IPS-NIHi11 (cell line): ENCODE measurements around the gene NRCAM.
A peak's percentile ranks its signal among the peaks of the same experiment; 100 is the strongest.

ENCODE experiments used
- DNase-seq: peaks from one replicate; pipeline ENCODE4 v3.0.0; 2012; ENCODE audit warnings: mixed read lengths, low spot score

Gene NRCAM

DNA sequence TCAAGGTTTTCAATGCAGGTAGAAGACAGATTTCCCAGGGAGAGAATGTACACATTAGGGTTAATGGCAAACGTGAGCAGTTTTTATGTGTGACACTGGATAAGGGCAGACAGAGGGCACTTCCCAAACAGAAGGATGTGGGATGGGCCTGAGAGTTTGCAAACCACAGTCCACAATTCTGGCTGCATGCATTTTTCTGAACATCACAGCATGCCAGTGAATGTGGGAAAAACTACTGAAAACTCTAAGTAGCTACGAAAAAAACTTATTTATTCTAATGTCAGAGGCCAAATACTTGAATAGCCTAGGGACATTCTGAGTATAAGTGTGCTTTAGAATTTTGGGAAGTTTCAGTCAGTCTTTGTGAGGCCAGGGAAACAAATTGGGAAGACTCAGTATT is 145.9 kb downstream of the NRCAM start:
- no peak for DNase-seq

DNA sequence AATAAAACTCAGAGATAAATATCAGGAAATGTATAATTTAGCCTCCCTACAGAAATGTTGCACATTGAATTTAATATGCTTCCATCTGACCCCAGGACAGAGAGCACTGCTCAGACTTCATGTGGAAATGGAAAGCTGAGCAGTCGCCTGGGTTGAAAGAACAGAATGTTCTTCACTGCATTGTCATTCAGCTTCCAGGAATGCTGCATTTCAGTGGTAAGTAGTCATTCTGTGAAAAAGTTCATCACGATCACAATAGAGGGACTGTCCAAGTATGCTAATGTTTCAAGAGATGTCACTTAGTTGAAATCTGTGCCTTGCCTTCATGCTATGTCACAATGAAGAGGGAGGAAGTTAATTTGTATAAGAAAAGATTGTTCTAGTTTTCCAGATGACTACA is 147.3 kb downstream of the NRCAM start:
- DNase-seq = no peak

DNA sequence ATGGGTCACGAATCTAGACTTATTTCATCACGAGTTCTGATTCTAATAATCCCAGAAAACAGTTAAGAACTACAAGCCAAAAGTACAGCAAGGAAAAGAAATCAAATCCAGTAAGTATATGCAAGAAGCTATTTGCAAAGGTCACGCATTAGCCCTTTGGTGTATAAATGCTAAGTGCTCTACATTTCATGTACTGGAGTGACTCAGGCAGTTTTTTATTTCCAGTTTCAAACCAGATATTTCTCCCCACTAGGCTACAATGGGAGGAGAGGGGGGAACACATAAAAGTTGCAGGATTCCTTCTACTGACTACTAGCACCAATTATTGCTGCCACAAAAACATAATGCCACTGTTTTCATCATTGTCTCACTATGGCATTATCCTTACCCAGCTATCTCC is 148.0 kb downstream of the NRCAM start:
- DNase-seq = no peak

DNA sequence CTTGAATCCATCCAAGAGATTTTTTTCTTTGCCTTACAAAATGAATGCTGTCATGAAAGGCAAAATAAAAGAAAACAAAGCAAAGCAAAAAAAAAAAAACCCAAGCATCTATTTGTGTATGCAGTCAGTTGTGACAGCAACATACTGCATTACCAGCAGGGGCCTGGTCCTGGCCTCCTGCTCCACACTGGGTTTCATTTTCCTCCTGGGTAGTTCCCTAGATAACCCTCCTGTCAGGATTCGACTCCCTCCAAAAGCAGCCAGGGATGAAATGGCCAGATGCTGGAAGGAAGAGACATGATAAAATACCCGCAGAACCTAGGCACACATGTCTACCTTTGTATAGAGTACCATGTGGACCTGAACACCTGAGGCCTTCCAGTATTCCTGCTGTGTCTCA is 148.6 kb downstream of the NRCAM start:
- no peak for DNase-seq

DNA sequence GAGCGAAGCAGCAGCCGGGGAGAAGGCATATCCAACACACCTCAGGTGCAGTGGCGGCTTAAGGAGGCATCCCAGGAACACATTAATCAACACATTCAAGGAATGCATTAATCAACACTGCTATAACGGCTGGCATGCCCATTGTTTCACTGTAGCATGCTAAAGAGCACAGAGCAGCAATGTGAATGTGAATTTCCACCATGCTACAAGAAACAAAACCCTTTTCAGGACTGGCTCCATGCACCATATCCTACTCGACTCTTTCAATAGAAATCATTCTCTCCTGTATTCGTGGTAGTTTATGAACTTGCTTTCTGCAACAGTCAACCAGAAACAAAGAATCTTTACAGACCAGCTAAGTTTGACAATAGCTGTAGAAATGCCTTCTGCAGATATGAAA is 149.0 kb downstream of the NRCAM start:
- DNase-seq = peak; percentile 14

DNA sequence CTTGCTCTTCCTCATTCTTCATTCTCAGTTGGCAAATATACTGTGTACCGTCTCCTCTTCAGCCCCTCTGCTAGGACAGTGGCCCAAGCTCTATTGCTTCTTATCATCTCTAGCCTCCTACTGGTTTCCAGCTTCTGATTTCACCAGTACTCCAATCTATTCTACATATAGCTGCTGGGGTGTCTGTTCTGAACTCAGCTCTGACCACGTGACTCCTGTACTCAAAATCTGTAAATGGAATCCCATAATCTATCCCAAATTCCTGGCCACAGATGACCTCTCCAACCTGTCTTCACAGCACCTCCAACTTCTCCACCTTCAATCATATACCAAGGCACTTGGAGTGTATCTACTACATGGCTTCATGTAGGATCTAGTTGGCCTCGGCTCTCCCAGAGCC is 152.9 kb downstream of the NRCAM start:
- no peak for DNase-seq

DNA sequence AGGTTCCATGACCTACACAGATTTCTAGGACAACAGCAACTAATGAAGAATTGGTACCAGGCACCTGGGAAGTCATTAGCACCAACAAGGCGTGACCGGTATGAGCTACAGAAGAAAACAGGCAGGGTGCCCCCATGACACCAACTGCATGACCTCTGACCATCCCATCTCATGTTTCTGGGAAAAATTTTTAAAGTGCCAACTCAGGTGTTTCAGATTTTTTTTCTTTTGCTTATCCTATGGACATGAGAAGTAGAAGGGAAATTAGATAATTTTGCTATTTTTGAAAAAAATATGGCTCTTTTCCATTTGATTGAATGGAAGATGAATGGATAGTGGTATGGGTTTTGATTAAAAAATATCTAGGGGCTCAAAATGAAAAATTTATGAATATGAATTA is 154.8 kb downstream of the NRCAM start:
- DNase-seq = no peak

DNA sequence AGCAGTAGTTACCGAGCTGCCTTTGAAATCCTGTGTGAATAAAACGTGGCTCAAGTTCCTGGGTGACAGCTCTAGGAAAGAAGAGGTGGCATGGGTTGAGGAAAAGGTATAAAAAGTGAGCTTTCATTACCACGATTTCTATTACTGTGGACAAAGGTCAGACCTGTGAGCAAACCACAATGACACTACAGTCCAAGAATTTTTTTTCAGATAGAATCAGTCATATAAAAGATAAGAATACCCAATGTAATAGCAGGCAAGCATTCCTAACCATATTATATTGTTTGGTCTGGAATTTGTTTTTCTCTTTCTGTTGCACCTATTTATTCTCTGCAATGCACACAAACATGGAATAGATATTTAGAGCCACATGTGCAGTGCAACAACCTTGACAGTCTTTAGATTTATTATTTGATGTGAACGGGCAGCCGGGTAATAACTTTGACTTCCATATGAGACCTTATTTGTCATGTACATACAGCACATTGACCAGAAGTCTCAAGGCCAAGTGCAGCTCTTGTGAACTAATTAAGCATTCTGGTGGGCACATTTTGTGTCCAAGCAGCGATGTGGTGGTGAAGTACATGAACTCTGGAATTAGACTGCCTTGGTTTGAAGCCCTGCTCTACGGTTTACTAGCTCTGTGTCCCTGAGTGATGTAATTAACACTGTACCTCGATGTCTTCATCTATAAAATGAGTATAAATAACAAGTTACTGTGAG is 156.8 kb downstream of the NRCAM start:
- DNase-seq = no peak

DNA sequence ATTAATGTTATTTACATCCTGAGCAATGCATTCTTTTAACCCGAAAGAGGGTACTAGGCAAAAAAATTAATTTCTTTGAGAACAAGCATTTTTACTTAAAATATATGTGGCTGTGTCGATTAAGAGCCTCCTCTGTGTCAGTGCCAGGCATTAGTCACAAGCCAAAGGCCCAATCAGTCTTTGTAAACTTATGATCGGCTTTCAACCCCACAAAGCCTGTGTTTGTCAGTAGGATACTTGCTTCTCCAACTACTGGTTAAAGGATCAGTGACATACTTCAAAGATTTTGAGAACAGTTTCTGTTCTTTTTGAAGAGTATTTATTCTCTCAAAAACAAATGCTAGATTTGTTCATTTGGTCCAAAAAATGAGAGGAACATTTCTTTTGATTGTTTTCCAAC is 159.3 kb downstream of the NRCAM start:
- no peak for DNase-seq

DNA sequence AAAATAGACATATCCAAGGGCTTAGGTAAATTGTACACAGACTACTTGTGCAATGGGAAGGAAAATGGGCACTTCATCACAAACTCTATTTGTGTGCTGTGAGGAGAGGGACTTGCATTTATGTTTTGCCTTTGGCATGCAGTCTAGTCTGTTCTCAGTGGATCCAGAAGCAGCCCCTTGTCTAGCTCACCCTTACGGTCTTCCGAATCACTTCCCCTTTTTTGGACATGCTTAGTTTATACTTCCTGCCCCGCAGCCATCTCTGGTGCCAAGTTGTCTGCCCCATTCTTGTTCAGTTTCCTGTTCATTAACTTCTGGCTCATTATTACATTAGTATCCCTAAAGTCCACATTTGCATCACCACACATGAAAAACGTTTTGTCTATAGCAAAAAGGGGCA is 161.6 kb downstream of the NRCAM start:
- DNase-seq = no peak

DNA sequence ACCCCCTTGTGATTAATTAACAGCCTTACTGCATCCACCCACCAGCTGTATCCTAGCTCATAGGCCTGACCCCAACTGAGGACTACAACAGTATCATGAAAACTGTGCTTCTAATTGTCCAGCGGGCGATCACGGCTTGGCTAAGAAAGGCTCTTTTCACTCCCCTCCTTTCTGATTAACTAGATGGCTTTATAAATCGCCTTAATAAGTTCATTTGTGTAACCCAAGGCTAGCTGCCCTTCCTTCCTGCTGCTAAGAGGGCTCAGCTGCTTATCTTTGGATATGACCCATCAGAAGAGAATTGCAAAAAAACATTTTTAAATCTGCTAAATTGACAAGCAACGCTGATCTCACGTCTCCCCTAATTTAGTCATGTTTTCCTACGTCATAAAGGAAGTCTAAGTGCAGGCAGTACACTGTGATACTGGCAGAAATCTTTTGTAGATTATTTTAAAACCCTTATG is 163.1 kb downstream of the NRCAM start:
- no peak for DNase-seq

DNA sequence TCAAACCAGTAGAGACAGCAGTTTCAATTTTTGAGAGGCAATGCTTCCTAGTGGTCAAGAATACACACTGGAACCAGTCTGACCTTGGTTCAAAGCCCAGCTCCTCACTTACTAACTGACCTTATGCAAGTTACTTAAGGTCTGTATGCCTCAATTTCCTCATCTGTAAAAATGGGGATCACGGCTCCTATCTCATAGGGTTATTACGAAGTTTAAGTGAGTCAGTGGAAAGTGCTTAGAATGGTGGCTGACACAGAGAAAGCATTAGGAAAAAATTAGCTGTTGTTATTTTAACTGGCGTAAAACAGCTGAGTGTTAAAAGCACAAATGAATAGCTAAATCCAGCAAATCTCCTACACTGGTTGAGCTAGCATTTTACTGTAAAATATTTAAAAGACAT is 163.7 kb downstream of the NRCAM start:
- DNase-seq = no peak

DNA sequence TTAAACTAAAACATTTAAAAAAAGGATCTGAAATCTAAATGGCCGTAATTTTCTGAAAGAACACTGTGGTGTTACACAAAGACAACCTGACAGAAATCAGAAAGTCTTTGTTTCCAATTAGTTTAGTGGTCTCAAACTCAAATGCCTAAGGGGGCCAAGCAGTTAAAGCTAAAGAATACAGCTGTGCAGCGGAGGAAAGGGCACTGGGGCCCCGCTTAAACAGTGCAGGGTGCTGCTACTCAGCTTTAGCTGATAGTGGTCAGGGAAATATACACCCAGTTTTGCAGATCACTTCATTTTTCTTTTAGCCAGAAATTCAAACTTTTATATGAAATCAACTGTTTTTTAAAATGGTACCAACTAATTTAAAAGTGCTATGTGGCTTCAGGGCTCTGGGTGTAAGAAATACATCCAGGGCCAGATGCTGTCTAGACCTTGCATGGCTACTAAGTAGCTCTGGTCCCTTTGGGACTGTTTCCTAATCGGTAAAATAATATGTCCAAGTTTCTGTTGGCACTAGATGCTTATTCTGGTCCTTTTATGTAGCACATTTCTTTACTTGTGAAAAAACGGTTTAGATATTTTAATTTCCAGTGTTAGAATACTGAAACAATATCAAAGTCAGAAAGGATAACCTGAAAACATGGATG is 164.3 kb downstream of the NRCAM start:
- DNase-seq = no peak

DNA sequence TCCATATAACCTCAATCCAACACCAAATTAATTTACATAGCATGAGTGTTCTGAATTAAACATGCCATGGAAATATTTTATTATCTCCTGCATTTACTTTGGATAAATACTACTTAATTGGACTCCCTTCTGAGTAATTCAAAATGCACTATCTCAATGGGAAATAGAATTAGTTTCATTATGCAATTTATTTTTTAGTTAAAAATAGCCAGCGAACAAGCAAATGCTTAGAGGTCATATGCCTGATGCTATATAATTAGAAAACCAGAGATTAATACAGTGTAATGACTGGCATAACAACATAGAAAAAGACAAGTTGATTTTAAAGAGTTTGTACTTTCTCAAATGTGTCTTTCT is 165.1 kb downstream of the NRCAM start:
- no peak for DNase-seq

DNA sequence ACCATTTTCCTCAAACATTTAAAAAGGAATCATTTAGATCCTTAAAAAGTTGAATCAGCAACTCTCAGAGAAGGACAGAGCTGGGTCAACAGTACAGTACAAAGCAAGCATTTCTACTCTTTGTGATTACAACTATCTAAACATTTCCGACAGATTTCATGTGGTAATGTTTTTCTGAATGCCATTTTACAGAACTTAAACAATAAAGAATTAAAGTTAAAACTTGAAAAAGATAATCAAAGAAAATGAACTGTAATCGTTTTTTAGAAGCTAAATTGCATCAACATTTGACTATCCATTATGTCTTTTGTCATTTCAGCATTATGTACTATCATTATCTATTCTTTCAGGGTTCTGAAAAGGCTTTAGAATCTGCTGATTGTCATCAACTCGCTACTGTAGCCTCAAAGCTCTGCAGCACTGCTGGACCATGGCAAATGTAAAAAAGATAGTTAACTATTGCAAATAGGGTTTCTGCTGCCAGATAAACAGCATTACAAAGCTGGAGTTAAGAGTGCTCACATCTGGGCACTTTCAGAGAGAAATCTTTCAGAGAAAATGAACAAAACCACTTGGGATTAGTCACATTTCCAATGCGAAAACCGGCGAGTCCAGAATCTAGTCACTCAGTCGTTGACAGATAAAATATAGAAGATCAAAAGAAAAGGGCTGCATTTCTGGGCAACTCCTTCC is 165.6 kb downstream of the NRCAM start:
- no peak for DNase-seq

DNA sequence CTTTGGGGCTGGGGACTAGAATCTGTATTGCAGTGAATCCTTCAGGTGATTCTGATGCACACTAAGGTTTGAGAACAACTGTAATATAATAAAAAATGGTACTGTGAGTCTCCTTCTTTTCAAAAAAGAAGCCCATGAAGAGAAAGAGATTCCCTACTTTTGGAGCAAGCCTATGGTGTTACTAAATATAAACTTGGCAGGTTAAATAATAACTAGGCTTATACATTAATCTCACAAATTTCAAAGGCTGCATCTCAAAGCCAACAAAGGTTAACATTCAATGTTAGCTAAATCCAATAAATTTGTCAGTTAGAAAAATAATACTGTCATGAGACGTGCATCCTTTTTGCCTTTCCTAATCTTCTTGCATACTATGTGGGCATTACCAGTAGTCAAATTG is 166.4 kb downstream of the NRCAM start:
- DNase-seq = no peak

DNA sequence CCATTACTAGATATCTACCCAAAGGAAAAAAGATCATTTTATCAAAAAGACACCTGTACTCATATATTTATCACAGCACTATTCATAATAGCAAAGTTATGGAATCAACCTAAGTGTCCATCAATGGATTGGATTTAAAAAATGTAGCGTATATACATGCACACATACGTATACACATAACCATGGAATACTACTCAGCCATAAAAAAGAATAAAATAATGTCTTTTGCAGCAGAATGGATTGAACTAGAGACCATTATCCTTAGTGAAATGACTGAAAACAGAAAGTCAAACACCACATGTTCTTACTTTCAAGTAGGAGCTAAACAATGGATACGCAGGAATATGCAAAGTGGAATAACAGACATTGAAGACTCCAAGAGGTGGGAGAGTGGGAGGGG is 168.4 kb downstream of the NRCAM start:
- DNase-seq = no peak

DNA sequence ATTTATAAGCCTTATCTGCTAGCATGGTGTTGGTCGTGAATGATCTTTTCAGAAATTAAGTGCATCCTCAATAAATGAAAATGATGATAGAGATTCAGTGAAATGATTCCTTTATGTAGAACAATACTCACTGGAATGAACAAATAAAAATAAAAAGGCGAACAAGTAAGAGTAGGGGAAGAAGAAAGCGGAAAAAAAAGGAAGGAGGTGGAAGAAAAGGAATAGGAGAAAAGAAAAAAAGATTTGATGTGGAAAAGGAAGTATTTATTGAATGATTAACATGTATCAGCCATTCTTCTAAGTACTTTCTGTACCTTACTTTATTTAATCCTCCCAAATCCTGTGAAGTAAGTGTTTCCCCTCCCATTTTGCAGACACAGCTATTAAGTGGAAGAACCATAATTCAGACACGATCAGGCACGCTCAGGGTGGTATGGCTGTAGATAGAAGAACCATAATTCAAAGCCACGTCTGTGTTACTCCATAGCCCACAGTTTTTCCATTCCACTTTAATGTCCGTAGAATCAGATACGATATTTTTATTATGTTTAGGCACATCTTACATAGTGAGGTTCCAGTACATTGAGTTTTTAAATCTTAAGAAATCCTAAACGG is 169.8 kb downstream of the NRCAM start:
- DNase-seq = no peak

DNA sequence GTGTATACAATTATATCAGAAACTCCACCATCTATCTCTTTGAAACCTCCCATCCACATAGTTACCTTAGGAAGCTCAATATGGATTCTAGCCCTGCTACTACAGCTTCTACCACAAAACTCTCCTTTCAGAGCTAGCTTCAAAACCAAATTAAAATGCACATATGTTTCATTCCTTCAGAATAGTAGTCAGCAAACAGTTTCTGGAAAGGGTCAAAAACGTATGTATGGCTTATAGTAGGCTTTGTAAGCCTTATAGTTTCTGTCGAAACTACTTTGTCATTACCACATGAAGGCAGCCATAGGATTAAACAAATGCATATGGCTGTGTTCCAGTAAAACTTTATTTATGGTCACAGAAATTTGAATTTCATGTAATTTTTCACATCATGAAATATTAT is 170.5 kb downstream of the NRCAM start:
- no peak for DNase-seq

DNA sequence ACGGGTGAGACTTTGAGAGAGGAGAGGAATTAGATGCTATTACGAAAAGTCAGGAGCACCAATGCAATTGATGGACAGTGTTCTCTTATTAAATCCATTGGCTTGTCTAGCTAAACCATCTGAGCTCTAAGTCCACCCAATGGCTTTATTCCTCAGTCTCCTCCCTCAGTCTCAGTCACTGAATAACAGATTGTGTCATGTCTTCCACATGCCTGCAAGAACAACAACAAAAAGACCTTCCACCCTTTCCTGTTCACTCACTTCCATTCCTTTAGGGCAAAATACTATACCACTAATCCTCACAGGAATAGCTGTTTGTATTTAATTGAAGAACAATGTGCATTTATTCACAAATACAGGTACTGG is 171.2 kb downstream of the NRCAM start:
- DNase-seq = no peak

DNA sequence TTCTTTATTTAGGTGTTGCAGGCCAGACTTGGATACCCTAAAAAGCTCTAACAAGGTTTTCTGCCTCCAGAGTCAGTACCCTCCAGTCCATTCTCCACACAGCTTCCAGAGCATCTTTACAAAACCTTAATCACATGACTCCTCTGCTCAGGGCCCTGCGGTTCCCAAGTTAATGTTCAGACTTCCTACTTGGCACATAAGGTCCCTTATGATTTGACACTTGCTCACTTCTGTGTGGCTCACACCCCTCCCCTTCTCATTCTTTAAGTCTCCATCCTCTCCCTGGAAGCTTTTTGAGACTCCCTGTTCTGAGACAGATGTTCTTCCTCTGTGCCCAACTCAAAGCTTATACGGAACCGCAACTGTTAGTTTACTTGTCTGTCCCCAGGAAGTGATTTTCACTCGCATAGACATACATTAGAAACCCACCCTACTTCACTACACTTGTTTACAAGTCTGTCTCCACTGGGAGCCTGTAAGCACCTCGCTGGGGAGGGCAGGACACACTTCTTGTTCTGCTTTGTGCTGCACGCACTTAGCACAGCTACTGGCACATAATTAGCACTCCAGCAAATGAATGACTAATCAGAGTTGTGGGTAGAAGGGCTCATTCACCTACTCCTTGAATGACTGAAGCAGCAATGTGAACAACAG is 171.8 kb downstream of the NRCAM start:
- no peak for DNase-seq

DNA sequence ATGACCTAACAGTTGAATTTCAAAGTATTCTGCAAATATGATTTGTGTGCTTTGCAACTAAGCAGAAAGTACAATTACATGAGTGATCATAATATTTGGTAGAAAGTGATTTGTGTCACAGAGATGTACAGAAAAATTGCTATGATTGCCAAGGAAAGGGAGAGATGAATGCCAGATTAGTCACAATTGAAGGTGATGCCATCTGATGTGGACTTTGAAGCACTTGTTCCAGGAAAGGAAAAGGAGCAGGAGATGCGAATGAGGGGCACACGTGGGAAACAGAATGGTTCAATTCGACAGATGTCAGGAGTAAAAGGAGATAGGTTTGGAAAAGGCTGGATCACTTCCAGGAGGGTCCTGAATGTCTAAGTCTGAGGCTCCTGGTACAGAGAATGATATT is 173.0 kb downstream of the NRCAM start:
- no peak for DNase-seq
